PC-3 (cell line): Measurements from ENCODE around the gene RPL36. TPM values are rescaled to one million over a fixed set of nuclear protein-coding genes. Genes with fewer than 3 reads are reported as not detected.

Experiments
- ATAC-seq: fragments of 200-7000 bp; cut with Tn5 transposase; 2 replicates; pipeline ENCODE4 v1.9.1; 2020; ENCODE audit warnings: mild to moderate bottlenecking, moderate library complexity
- BruUV-seq: library from RNA; stranded (reverse); fragments of 400-500 nt; replicated peaks from 2 replicates; lab custom pipeline; 2021; lab: Mats Ljungman, UMichigan
- CTCF ChIA-PET: fragments of 300-600 bp; sonication (Branson Sonifier 250); formaldehyde crosslinking; loops from one replicate; lab custom pipeline; 2022; ENCODE audit warnings: antibody characterized with exemption; lab: Charles Lee
- POLR2A ChIA-PET: fragments of 300-600 bp; sonication (Branson Sonifier 250); formaldehyde crosslinking; loops from one replicate; lab custom pipeline; 2022; ENCODE audit warnings: antibody characterized with exemption; ENCODE audit not compliant: unreplicated experiment; lab: Charles Lee
- DNase-seq: peaks from one replicate; pipeline ENCODE4 v3.0.0-alpha.2; 2015
- H2AFZ ChIP-seq: fragments of 300-600 bp; sonication (generic); 2 replicates; pipeline ENCODE4 v1.6.0; 2016; ENCODE audit warnings: antibody characterized with exemption, low read length
- H3F3A ChIP-seq: fragments of 300-600 bp; sonication (generic); one replicate; pipeline ENCODE4 v1.6.0; 2017; ENCODE audit warnings: antibody characterized with exemption, low read length, control low read depth, mild to moderate bottlenecking; ENCODE audit not compliant: unreplicated experiment
- H3K27ac ChIP-seq: fragments of 300-600 bp; sonication (generic); 2 replicates; pipeline ENCODE4 v1.5.1; 2016; ENCODE audit warnings: mild to moderate bottlenecking, low read length
- H3K27me3 ChIP-seq: fragments of 300-600 bp; sonication (generic); 2 replicates; pipeline ENCODE4 v1.6.1; 2016; ENCODE audit warnings: low read length, mixed read lengths
- H3K36me3 ChIP-seq: fragments of 300-600 bp; sonication (generic); 2 replicates; pipeline ENCODE4 v1.6.1; 2016; ENCODE audit warnings: low read depth, mixed run types, low read length, mixed read lengths
- H3K4me1 ChIP-seq: fragments of 300-600 bp; sonication (generic); 2 replicates; pipeline ENCODE4 v1.5.1; 2016; ENCODE audit warnings: low read length; ENCODE audit not compliant: insufficient read depth
- H3K4me2 ChIP-seq: fragments of 300-600 bp; sonication (generic); 2 replicates; pipeline ENCODE4 v1.6.0; 2016; ENCODE audit warnings: low read length
- H3K4me3 ChIP-seq: fragments of 300-600 bp; sonication (generic); 2 replicates; pipeline ENCODE4 v1.5.1; 2016; ENCODE audit warnings: mild to moderate bottlenecking, low read length, mixed read lengths
- H3K79me2 ChIP-seq: fragments of 300-600 bp; sonication (generic); 2 replicates; pipeline ENCODE4 v1.6.1; 2017; ENCODE audit warnings: low read length, mixed read lengths
- H3K9ac ChIP-seq: fragments of 300-600 bp; sonication (generic); 2 replicates; pipeline ENCODE4 v1.6.0; 2016; ENCODE audit warnings: mild to moderate bottlenecking, low read length
- H3K9me2 ChIP-seq: fragments of 300-600 bp; sonication (generic); replicated peaks from 2 replicates; pipeline ENCODE4 v1.6.1; 2016; ENCODE audit warnings: mixed run types, low read length, mixed read lengths
- H3K9me3 ChIP-seq: fragments of 300-600 bp; sonication (generic); 2 replicates; pipeline ENCODE4 v1.6.1; 2016; ENCODE audit warnings: low read length, mixed read lengths
- H4K20me1 ChIP-seq: fragments of 300-600 bp; sonication (generic); 2 replicates; pipeline ENCODE4 v1.6.1; 2016; ENCODE audit warnings: low read length, mixed read lengths
- EZH2 ChIP-seq: fragments of 300-600 bp; sonication (generic); IDR thresholded peaks from one replicate; pipeline ENCODE4 v1.6.1; 2017; ENCODE audit warnings: antibody characterized with exemption, mild to moderate bottlenecking, low read length; ENCODE audit not compliant: unreplicated experiment
- EZH2phosphoT487 ChIP-seq: fragments of 300-600 bp; sonication (generic); IDR thresholded peaks from 2 replicates; pipeline ENCODE4 v1.6.1; 2018; ENCODE audit warnings: mild to moderate bottlenecking, antibody characterized with exemption, low read length, borderline replicate concordance
- intact Hi-C: fragments of 100-400 bp; cut with micrococcal nuclease; formaldehyde crosslinking; loops from 2 replicates; pipeline ENCODE4 v1.9.0; 2023
- total RNA-seq: library from RNA; depleted of rRNA; stranded (reverse); fragments of >200 nt; gene quantifications from 2 replicates; pipeline ENCODE4 v1.2.3, GENCODE V29; 2014
- TF ChIP-seq, protein P1 (sequence below): fragments of 300-600 bp; sonication (generic); conservative IDR thresholded peaks from 2 replicates; pipeline ENCODE4 v1.5.1; 2017; ENCODE audit warnings: antibody characterized with exemption, low read depth, mild to moderate bottlenecking, low read length

The RPL36 gene
- total RNA-seq, 1 experiment from 2014 or later = 2,470 TPM

DNA sequence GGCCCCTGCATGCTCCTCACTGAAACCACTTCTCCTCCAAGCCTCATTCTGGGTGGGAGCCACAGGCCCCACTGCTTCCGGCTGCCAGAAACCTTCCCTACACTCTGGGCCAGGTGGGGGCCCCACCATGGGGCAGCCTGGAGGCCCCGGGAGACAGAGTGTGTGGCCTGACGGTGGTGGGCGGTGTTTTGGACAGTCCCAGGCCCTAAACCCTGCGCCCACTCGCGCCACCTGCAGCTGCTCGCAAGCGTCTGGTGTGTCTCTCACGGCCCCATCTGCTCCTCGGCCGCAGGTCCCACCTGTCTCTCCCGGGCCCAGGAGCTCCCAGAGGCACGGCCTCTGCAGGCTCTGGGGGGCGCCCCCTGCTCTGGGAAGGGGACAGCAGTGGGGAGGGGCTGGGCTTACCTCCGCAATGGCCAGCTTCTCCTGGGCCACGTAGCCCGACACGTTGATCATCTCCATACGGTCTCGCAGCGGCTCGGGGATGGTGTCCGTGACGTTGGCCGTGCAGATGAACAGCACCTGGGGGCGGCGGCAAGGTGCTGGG lies 5.6 kb downstream of the RPL36 start:
- peaks cover 7% of the 10 kb centered on the region for H3K4me1 ChIP-seq
- H3K79me2 ChIP-seq = peaks cover 46% of the 10 kb centered on the region
- no TSS peak for BruUV-seq
- intact Hi-C loops = no loop called here
- no peaks in the 10 kb centered on the region for H3K9me3 ChIP-seq
- TF ChIP-seq, protein P1, sequence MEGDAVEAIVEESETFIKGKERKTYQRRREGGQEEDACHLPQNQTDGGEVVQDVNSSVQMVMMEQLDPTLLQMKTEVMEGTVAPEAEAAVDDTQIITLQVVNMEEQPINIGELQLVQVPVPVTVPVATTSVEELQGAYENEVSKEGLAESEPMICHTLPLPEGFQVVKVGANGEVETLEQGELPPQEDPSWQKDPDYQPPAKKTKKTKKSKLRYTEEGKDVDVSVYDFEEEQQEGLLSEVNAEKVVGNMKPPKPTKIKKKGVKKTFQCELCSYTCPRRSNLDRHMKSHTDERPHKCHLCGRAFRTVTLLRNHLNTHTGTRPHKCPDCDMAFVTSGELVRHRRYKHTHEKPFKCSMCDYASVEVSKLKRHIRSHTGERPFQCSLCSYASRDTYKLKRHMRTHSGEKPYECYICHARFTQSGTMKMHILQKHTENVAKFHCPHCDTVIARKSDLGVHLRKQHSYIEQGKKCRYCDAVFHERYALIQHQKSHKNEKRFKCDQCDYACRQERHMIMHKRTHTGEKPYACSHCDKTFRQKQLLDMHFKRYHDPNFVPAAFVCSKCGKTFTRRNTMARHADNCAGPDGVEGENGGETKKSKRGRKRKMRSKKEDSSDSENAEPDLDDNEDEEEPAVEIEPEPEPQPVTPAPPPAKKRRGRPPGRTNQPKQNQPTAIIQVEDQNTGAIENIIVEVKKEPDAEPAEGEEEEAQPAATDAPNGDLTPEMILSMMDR = no peak
- TF ChIP-seq EZH2phosphoT487 (no peak), EZH2 (no peak)
- H3F3A ChIP-seq = peaks cover 14% of the 10 kb centered on the region
- ChIA-PET CTCF (no interaction called here), POLR2A (interaction anchor here (0.8 kb wide), 1 partner anchor 1442 kb away, joined by 4 read pairs; no protein-coding TSS in a partner anchor)
- H3K9me2 ChIP-seq = no peaks in the 10 kb centered on the region
- no peak overlapping the region for H3K4me3 ChIP-seq
- no peaks in the 10 kb centered on the region for H3K27me3 ChIP-seq
- H4K20me1 ChIP-seq = peaks cover 55% of the 10 kb centered on the region
- no peak overlapping the region for H3K9ac ChIP-seq
- DNase-seq (no peak), ATAC-seq (no peak)
- H3K36me3 ChIP-seq = peaks cover 69% of the 10 kb centered on the region
- no peak overlapping the region for H3K27ac ChIP-seq
- H3K4me2 ChIP-seq = no peak overlapping the region
- no peak overlapping the region for H2AFZ ChIP-seq

DNA sequence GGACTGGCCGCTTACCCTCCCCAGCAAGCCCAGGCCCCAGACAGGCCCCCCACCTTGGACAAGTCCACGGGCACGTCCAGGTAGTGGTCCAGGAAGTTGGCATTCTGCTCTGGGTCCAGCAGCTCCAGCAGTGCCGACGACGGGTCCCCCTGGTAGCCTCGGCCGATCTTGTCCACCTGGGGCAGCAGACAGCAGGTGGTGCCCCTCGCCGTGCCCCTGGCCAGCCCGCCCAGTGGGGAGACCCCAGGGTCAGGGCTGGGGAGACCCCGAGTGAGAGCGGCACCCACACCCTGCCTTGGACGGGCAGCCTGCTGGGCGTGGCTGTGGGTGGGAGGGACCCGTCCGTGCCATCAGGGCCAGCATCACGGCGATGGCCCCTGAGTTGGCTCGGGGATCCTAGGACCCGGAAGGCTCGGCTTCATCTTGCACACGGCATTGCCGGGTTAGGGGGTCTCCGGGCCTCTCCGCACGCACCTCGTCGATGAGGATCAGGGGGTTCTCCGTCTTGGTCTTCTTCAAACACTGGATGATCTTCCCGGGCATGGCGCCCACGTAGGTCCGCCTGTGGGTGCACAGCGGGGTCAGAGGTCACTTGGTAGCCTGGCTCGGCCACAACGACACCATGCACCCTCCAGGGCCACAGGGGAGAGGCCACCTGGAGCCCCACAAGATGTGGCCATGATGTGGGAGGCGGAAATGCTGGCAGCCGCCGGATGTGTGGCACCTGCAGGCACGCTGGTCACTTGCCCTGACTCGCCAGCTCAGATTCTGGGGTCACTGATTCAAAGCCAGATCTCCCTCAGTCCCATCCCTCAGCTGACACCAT lies 6.3 kb downstream of the RPL36 start:
- Histone ChIP-seq H4K20me1 (peaks cover 48% of the 10 kb centered on the region), H2AFZ (no peak overlapping the region), H3K9me2 (no peaks in the 10 kb centered on the region), H3K4me1 (peaks cover 7% of the 10 kb centered on the region), H3K4me3 (no peak overlapping the region), H3K4me2 (no peak overlapping the region), H3F3A (peaks cover 14% of the 10 kb centered on the region), H3K9me3 (no peaks in the 10 kb centered on the region), H3K79me2 (peaks cover 39% of the 10 kb centered on the region), H3K27ac (no peak overlapping the region), H3K9ac (no peak overlapping the region), H3K36me3 (peaks cover 69% of the 10 kb centered on the region), H3K27me3 (no peaks in the 10 kb centered on the region)
- TF ChIP-seq EZH2phosphoT487 (no peak), EZH2 (no peak)
- TF ChIP-seq, protein P1 = no peak
- DNase-seq (no peak), ATAC-seq (no peak)
- POLR2A ChIA-PET = interaction anchor here (0.8 kb wide), 1 partner anchor 1441 kb away, joined by 4 read pairs; no protein-coding TSS in a partner anchor
- no TSS peak for BruUV-seq
- intact Hi-C loops = no loop called here
- CTCF ChIA-PET = no interaction called here
